A549 (cell line): ENCODE data around the gene THEM5.
"Not testable (repeated sequence)": the region's sequence is repeated elsewhere in the genome, so short reads cannot be mapped to it uniquely, and the experiment has no call there.

ENCODE experiments used
- FOXS1 ChIP-seq: fragments of 250-450 bp; sonication (Bioruptor Pico); IDR thresholded peaks from 2 replicates; pipeline ENCODE4 v1.5.0; 2020; ENCODE audit warnings: mild to moderate bottlenecking, moderate library complexity
- POLR2A ChIP-seq: IDR thresholded peaks from 2 replicates; pipeline ENCODE4 v1.6.1; 2012; ENCODE audit warnings: mild to moderate bottlenecking, low read length
- SMC3 ChIP-seq: fragments of >200 bp; sonication (Bioruptor Twin); formaldehyde crosslinking; IDR thresholded peaks from 3 replicates; pipeline ENCODE4 v1.6.1; 2018; ENCODE audit warnings: inconsistent platforms
- TF ChIP-seq, protein P1 (sequence below): fragments of >200 bp; sonication (Bioruptor Twin); formaldehyde crosslinking; IDR thresholded peaks from 3 replicates; pipeline ENCODE4 v1.5.1; 2016
- TF ChIP-seq, protein P2 (sequence below): IDR thresholded peaks from 2 replicates; pipeline ENCODE4 v1.6.1; 2012
- TF ChIP-seq, protein P3 (sequence below): fragments of 250-450 bp; sonication (Bioruptor Pico); IDR thresholded peaks from 2 replicates; pipeline ENCODE4 v1.5.0; 2021; ENCODE audit warnings: mild to moderate bottlenecking, moderate library complexity, borderline replicate concordance

DNA sequence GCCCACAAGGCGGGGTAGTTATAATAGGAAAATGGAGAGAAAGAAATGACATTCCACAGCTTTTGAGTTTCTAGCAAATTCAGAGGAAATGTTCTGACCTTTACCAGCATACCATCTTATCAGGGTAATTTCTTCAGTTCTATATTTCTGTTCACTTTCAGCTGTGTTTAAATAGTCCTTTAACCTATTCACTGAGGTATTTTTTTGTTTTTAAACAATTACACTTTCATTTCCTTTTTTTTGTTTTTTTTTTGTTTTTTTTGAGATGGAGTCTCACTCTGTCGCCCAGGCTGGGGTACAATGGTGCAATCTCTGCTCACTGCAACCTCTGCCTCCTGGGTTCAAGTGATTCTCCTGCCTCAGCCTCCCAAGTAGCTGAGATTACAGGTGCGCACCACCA is 30.9 kb upstream of the THEM5 start:
- TF ChIP-seq, protein P1, sequence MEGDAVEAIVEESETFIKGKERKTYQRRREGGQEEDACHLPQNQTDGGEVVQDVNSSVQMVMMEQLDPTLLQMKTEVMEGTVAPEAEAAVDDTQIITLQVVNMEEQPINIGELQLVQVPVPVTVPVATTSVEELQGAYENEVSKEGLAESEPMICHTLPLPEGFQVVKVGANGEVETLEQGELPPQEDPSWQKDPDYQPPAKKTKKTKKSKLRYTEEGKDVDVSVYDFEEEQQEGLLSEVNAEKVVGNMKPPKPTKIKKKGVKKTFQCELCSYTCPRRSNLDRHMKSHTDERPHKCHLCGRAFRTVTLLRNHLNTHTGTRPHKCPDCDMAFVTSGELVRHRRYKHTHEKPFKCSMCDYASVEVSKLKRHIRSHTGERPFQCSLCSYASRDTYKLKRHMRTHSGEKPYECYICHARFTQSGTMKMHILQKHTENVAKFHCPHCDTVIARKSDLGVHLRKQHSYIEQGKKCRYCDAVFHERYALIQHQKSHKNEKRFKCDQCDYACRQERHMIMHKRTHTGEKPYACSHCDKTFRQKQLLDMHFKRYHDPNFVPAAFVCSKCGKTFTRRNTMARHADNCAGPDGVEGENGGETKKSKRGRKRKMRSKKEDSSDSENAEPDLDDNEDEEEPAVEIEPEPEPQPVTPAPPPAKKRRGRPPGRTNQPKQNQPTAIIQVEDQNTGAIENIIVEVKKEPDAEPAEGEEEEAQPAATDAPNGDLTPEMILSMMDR: not testable (repeated sequence)
- TF ChIP-seq, protein P2, sequence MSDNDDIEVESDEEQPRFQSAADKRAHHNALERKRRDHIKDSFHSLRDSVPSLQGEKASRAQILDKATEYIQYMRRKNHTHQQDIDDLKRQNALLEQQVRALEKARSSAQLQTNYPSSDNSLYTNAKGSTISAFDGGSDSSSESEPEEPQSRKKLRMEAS: not testable (repeated sequence)
- not testable (repeated sequence) for TF ChIP-seq POLR2A; SMC3; FOXS1 (CRISPR knock-in tag)
- TF ChIP-seq, protein P3, sequence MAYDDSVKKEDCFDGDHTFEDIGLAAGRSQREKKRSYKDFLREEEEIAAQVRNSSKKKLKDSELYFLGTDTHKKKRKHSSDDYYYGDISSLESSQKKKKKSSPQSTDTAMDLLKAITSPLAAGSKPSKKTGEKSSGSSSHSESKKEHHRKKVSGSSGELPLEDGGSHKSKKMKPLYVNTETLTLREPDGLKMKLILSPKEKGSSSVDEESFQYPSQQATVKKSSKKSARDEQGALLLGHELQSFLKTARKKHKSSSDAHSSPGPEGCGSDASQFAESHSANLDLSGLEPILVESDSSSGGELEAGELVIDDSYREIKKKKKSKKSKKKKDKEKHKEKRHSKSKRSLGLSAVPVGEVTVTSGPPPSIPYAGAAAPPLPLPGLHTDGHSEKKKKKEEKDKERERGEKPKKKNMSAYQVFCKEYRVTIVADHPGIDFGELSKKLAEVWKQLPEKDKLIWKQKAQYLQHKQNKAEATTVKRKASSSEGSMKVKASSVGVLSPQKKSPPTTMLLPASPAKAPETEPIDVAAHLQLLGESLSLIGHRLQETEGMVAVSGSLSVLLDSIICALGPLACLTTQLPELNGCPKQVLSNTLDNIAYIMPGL (CRISPR knock-in tag): not testable (repeated sequence)
